Nephron (organoid): ENCODE measurements around the gene METTL5.
"Not testable (repeated sequence)": the region's sequence is repeated elsewhere in the genome, so short reads cannot be mapped to it uniquely, and the experiment has no call there.

ENCODE experiments used
- H3K27ac Mint-ChIP-seq, 3 experiments: 2 replicates each; pipeline ENCODE4 v1.8.0; 2020; ENCODE audit warnings: mixed read lengths in 3 of 3, mild to moderate bottlenecking in 2 of 3, moderate library complexity in 1 of 3
- H3K27me3 Mint-ChIP-seq: 2 replicates; pipeline ENCODE4 v1.8.0; 2021; ENCODE audit warnings: low read depth, mild to moderate bottlenecking, moderate library complexity, mixed read lengths
- H3K36me3 Mint-ChIP-seq: 2 replicates; pipeline ENCODE4 v1.8.0; 2020; ENCODE audit warnings: low read depth, mixed read lengths
- H3K4me1 Mint-ChIP-seq: 2 replicates; pipeline ENCODE4 v1.8.0; 2020; ENCODE audit warnings: mixed read lengths
- H3K4me3 Mint-ChIP-seq, 3 experiments: 2 replicates each; pipeline ENCODE4 v1.8.0; 2020; ENCODE audit warnings: mild to moderate bottlenecking in 3 of 3, mixed read lengths in 3 of 3, moderate library complexity in 2 of 3
- H3K9me3 Mint-ChIP-seq: 2 replicates; pipeline ENCODE4 v1.8.0; 2020; ENCODE audit warnings: mixed read lengths
- CTCF ChIP-seq, 3 experiments: fragments of 200-600 bp; sonication (generic); IDR thresholded peaks; one replicate each; pipeline ENCODE4 v1.5.0; 2021; ENCODE audit warnings: antibody characterized with exemption in 3 of 3; ENCODE audit not compliant: unreplicated experiment in 3 of 3

Gene METTL5

GRCh38 chr2:169819106-169819505 is 5.6 kb downstream of the METTL5 start:
- H3K27ac Mint-ChIP-seq, result no peak overlapping the region
- H3K4me1 Mint-ChIP-seq, result peaks cover 33% of the 10 kb centered on the region
- peaks cover 6% of the 10 kb centered on the region for H3K9me3 Mint-ChIP-seq
- H3K4me3 Mint-ChIP-seq, result no peak overlapping the region
- H3K36me3 Mint-ChIP-seq, result peaks cover 61% of the 10 kb centered on the region
- no peak for TF ChIP-seq CTCF (IDR thresholded peaks at IDR 0.05; ENCODE audit: unreplicated experiment in 3 of 3)
- no peaks in the 10 kb centered on the region for H3K27me3 Mint-ChIP-seq

GRCh38 chr2:169818241-169818640 is 6.5 kb downstream of the METTL5 start:
- Mint-ChIP-seq H3K9me3 (peaks cover 6% of the 10 kb centered on the region), H3K27me3 (no peaks in the 10 kb centered on the region), H3K36me3 (peaks cover 65% of the 10 kb centered on the region), H3K4me1 (peaks cover 25% of the 10 kb centered on the region), H3K27ac (no peak overlapping the region), H3K4me3 (no peak overlapping the region)
- no peak for TF ChIP-seq CTCF (IDR thresholded peaks at IDR 0.05; ENCODE audit: unreplicated experiment in 3 of 3)

DNA sequence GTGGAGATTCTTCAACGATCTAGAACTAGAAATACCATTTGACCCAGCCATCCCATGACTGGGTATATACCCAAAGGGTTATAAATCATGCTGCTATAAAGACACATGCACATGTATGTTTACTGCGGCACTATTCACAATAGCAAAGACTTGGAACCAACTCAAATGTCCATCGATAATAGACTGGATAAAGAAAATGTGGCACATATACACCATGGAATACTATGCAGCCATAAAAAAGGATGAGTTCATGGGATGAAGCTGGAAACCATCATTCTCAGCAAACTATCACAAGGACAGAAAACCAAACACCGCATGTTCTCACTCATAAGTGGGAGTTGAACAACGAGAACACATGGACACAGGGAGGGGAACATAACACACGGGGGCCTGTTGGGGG is 7.3 kb downstream of the METTL5 start:
- H3K27ac Mint-ChIP-seq, H3K9me3 Mint-ChIP-seq, H3K27me3 Mint-ChIP-seq, H3K4me3 Mint-ChIP-seq: not testable (repeated sequence)
- peaks cover 16% of the 10 kb centered on the region for H3K4me1 Mint-ChIP-seq
- peaks cover 72% of the 10 kb centered on the region for H3K36me3 Mint-ChIP-seq

GRCh38 chr2:169816961-169817360 is 7.7 kb downstream of the METTL5 start:
- not testable (repeated sequence) for H3K27ac Mint-ChIP-seq, H3K9me3 Mint-ChIP-seq, H3K4me3 Mint-ChIP-seq, H3K27me3 Mint-ChIP-seq
- peaks cover 12% of the 10 kb centered on the region for H3K4me1 Mint-ChIP-seq
- peaks cover 76% of the 10 kb centered on the region for H3K36me3 Mint-ChIP-seq

DNA sequence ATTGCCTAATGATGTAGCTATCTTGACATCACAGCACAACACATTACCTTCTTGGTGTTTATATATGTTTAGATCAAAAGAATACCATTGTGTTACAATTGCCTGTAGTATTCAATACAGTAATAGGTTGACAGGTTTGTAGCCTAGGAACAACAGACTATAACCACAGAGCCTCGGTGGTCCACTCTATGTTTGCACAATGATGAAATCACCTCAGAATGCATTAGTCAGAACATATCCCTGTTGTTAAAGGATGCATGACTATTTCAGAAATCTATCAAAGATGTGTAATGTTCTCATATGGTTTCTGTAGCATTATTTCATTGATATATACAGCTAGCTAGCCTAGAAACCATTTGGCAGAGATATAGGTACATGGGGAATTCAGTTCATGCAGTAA is 8.9 kb downstream of the METTL5 start:
- Mint-ChIP-seq H3K9me3 (peaks cover 6% of the 10 kb centered on the region), H3K27ac (no peak overlapping the region), H3K4me1 (peaks cover 7% of the 10 kb centered on the region), H3K27me3 (no peaks in the 10 kb centered on the region), H3K4me3 (no peak overlapping the region), H3K36me3 (peaks cover 78% of the 10 kb centered on the region)
- TF ChIP-seq CTCF (IDR thresholded peaks at IDR 0.05; ENCODE audit: unreplicated experiment in 3 of 3), result no peak

DNA sequence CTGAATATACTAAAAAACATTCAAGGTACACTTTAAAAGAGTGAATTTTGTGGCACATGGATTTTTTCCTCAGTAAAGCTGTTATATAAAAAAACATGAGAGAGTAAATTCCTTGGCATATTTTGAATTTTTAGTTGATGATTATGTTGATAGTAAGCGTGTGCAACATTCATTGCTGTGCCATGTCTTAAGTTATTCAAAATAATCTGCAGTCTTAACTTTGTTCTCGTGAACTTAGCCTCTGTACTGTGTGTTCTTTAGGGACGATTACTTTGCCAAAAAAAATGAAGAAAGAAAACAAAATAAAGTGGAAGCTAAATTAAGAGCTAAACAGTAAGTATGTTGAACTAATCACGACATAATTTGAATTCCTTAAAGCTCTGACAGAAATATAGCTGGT is 16.5 kb downstream of the METTL5 start:
- H3K9me3 Mint-ChIP-seq, result no peaks in the 10 kb centered on the region
- H3K4me1 Mint-ChIP-seq, result no peaks in the 10 kb centered on the region
- no peak for TF ChIP-seq CTCF (IDR thresholded peaks at IDR 0.05; ENCODE audit: unreplicated experiment in 3 of 3)
- H3K36me3 Mint-ChIP-seq, result peaks cover 67% of the 10 kb centered on the region
- H3K27me3 Mint-ChIP-seq, result no peaks in the 10 kb centered on the region
- no peak overlapping the region for H3K27ac Mint-ChIP-seq
- no peak overlapping the region for H3K4me3 Mint-ChIP-seq

GRCh38 chr2:169806586-169806985 is 18.1 kb downstream of the METTL5 start:
- Mint-ChIP-seq H3K4me1 (peaks cover 5% of the 10 kb centered on the region), H3K27me3 (no peaks in the 10 kb centered on the region), H3K4me3 (no peak overlapping the region), H3K9me3 (no peaks in the 10 kb centered on the region), H3K36me3 (peaks cover 68% of the 10 kb centered on the region), H3K27ac (no peak overlapping the region)
- TF ChIP-seq CTCF (IDR thresholded peaks at IDR 0.05; ENCODE audit: unreplicated experiment in 3 of 3), result no peak
